ENCODE results near the gene ANKRD12.
A peak's percentile ranks its signal among the peaks of the same experiment; 100 is the strongest.

Gene ANKRD12

GRCh38 chr18:9296233-9297006 lies 159.8 kb downstream of the ANKRD12 start:
- no peak for DNase-seq

GRCh38 chr18:9297007-9297393 lies 160.4 kb downstream of the ANKRD12 start:
- DNase-seq, result no peak

GRCh38 chr18:9304388-9305070 lies 167.9 kb downstream of the ANKRD12 start:
- DNase-seq, result no peak

- DNase-seq, result no peak
Measured at GRCh38 chr18:9319333-9319732, 182.8 kb downstream of the ANKRD12 start.

GRCh38 chr18:9321017-9321452 lies 184.5 kb downstream of the ANKRD12 start:
- no peak for DNase-seq

GRCh38 chr18:9321736-9322135 lies 185.2 kb downstream of the ANKRD12 start:
- DNase-seq, result no peak

GRCh38 chr18:9322744-9323143 lies 186.2 kb downstream of the ANKRD12 start:
- DNase-seq, result no peak

- DNase-seq, result no peak
Measured at GRCh38 chr18:9323750-9324445, 187.3 kb downstream of the ANKRD12 start.

- DNase-seq, result no peak
Measured at GRCh38 chr18:9325716-9326115, 189.1 kb downstream of the ANKRD12 start.

GRCh38 chr18:9328776-9329175 lies 192.2 kb downstream of the ANKRD12 start:
- DNase-seq, result no peak

- no peak for DNase-seq
Measured at GRCh38 chr18:9329471-9329870, 192.9 kb downstream of the ANKRD12 start.

- DNase-seq, result no peak
Measured at GRCh38 chr18:9330419-9330818, 193.8 kb downstream of the ANKRD12 start.

- no peak for DNase-seq
Measured at GRCh38 chr18:9333441-9334328, 197.1 kb downstream of the ANKRD12 start.

- peak; percentile 94 for DNase-seq
Measured at GRCh38 chr18:9334329-9334972, 197.9 kb downstream of the ANKRD12 start, which contains the start of gene TWSG1. Gene TWSG1 (plus strand): TSS chr18:9334773. CDS start chr18:9337230, 2,457 bp downstream.

GRCh38 chr18:9334973-9335696 lies 198.6 kb downstream of the ANKRD12 start:
- DNase-seq, result peak; percentile 58

Measured in stimulated activated CD4-positive, alpha-beta T cell treated with anti-CD3 and anti-CD28 coated beads, Interleukin-15, amount 100 ng/mL, for 24 hours (primary cell).